Amniotic epithelial cell (primary cell): ENCODE data around the gene PTPRG.
A peak's percentile ranks its signal among the peaks of the same experiment; 100 is the strongest.
"Not testable (repeated sequence)": the region's sequence is repeated elsewhere in the genome, so short reads cannot be mapped to it uniquely, and the experiment has no call there.

Source experiments
- DNase-seq: peaks from one replicate; pipeline ENCODE4 v3.0.0-alpha.2; 2010; ENCODE audit warnings: low read depth

The PTPRG gene

GRCh38 chr3:61561374-61562041, at the start of gene PTPRG:
PTPRG (plus strand) TSS chr3:61561571; CDS start chr3:61562288, 717 bp downstream.
- peak; percentile 89 for DNase-seq

GRCh38 chr3:61518590-61518989, 42.8 kb upstream of the PTPRG start:
- DNase-seq: no peak

- no peak for DNase-seq
These were observed 40.3 kb upstream of the PTPRG start for GRCh38 chr3:61520966-61521628.

- no peak for DNase-seq
These were observed 39.3 kb upstream of the PTPRG start for GRCh38 chr3:61522060-61522459.

- DNase-seq: no peak
These were observed 38.7 kb upstream of the PTPRG start for GRCh38 chr3:61522626-61523025.

GRCh38 chr3:61524933-61525332, 36.4 kb upstream of the PTPRG start:
- DNase-seq: no peak

GRCh38 chr3:61526308-61526707, 35.1 kb upstream of the PTPRG start:
- DNase-seq: no peak

- DNase-seq: no peak
These were observed 34.4 kb upstream of the PTPRG start for GRCh38 chr3:61527011-61527410.

- DNase-seq: peak; percentile 12
These were observed 31.0 kb upstream of the PTPRG start for GRCh38 chr3:61530355-61530754.

- no peak for DNase-seq
These were observed 29.8 kb upstream of the PTPRG start for GRCh38 chr3:61531528-61531927.

GRCh38 chr3:61532739-61533500, 28.5 kb upstream of the PTPRG start:
- DNase-seq: no peak

GRCh38 chr3:61535826-61536225, 25.5 kb upstream of the PTPRG start:
- DNase-seq: no peak

- no peak for DNase-seq
These were observed 24.0 kb upstream of the PTPRG start for GRCh38 chr3:61537366-61537765.

GRCh38 chr3:61538486-61538885, 22.9 kb upstream of the PTPRG start:
- no peak for DNase-seq

GRCh38 chr3:61541694-61542093, 19.7 kb upstream of the PTPRG start:
- DNase-seq: no peak

- no peak for DNase-seq
These were observed 15.7 kb upstream of the PTPRG start for GRCh38 chr3:61545716-61546115.

GRCh38 chr3:61547625-61548024, 13.7 kb upstream of the PTPRG start:
- DNase-seq: no peak

- DNase-seq: not testable (repeated sequence)
These were observed 8.7 kb upstream of the PTPRG start for GRCh38 chr3:61552704-61553103.

- DNase-seq: no peak
These were observed 2.1 kb upstream of the PTPRG start for GRCh38 chr3:61559136-61559731.

- DNase-seq: peak; percentile 77
These were observed 626 bp upstream of the PTPRG start for GRCh38 chr3:61560517-61561373.

- DNase-seq: peak; percentile 31
These were observed 810 bp downstream of the PTPRG start for GRCh38 chr3:61562042-61562720.
